Loucy (cell line): Measurements from ENCODE around the gene BBS4.
"Not testable (repeated sequence)": the region's sequence is repeated elsewhere in the genome, so short reads cannot be mapped to it uniquely, and the experiment has no call there.

Experiments
- EZH2phosphoT487 ChIP-seq: fragments of 200-600 bp; IDR thresholded peaks from 2 replicates; pipeline ENCODE4 v1.6.1; 2018; ENCODE audit warnings: antibody characterized with exemption, mild to moderate bottlenecking, moderate library complexity, borderline replicate concordance
- TF ChIP-seq, protein P1 (sequence below): fragments of 200-600 bp; sonication (generic); conservative IDR thresholded peaks from 2 replicates; pipeline ENCODE4 v1.5.1; 2014; ENCODE audit warnings: mild to moderate bottlenecking, antibody characterized with exemption, low read length

DNA sequence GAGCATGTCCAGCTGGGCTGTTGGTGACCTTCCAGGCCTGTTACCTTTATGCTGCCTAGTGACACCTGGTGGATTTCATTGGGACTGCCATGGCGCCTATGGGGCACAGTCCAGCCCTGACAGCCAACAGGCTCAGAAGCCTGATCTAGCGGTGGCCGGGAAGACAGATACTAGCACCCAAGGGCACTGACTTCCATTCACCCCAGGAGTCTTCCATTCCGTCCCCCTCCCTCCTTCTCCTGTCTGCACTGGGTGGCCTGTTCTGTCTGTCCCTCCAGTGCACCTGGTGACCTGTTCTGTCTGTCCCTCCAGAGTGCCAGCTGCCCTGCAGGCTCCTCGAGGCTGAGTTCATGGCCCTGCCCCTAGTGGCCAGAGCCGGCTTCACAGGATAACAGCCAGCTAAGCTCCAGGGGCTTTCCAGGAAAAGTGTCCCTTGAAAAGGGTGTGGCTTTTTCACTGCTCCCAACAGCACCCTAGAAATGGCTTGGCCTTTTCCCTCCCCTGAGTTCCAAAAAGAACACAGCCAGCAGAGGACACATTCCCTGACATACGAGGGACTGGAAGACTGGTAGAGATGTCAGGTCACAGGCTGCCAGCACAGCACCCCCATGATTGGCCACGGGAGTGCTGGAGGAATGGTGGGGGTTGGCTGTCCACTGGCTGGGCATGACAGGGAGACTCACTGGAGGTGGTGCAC, 15.2 kb upstream of the BBS4 start:
- TF ChIP-seq, protein P1, sequence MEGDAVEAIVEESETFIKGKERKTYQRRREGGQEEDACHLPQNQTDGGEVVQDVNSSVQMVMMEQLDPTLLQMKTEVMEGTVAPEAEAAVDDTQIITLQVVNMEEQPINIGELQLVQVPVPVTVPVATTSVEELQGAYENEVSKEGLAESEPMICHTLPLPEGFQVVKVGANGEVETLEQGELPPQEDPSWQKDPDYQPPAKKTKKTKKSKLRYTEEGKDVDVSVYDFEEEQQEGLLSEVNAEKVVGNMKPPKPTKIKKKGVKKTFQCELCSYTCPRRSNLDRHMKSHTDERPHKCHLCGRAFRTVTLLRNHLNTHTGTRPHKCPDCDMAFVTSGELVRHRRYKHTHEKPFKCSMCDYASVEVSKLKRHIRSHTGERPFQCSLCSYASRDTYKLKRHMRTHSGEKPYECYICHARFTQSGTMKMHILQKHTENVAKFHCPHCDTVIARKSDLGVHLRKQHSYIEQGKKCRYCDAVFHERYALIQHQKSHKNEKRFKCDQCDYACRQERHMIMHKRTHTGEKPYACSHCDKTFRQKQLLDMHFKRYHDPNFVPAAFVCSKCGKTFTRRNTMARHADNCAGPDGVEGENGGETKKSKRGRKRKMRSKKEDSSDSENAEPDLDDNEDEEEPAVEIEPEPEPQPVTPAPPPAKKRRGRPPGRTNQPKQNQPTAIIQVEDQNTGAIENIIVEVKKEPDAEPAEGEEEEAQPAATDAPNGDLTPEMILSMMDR: peak; percentile 73
- not testable (repeated sequence) for TF ChIP-seq EZH2phosphoT487
